Progenitor cell of endocrine pancreas (in vitro differentiated cells): ENCODE data around the gene GABBR2. TPM values are rescaled to one million over a fixed set of nuclear protein-coding genes. Genes with fewer than 3 reads are reported as not detected.

Experiments used
- DNase-seq: peaks from one replicate; pipeline ENCODE4 v3.0.0; 2021; ENCODE audit warnings: low spot score; ENCODE audit not compliant: unreplicated experiment
- H3K27ac Mint-ChIP-seq: 2 replicates; pipeline ENCODE4 v1.8.0; 2021; ENCODE audit warnings: mild to moderate bottlenecking, moderate library complexity, mixed read lengths
- H3K27me3 Mint-ChIP-seq: 2 replicates; pipeline ENCODE4 v1.8.0; 2021; ENCODE audit warnings: mixed read lengths
- H3K36me3 Mint-ChIP-seq: 2 replicates; pipeline ENCODE4 v1.8.0; 2022; ENCODE audit warnings: mixed read lengths; ENCODE audit not compliant: insufficient read depth
- H3K4me1 Mint-ChIP-seq: 2 replicates; pipeline ENCODE4 v1.8.0; 2021; ENCODE audit warnings: low read depth, mixed read lengths
- H3K4me3 Mint-ChIP-seq: 2 replicates; pipeline ENCODE4 v1.8.0; 2021; ENCODE audit warnings: low read depth, mild to moderate bottlenecking, moderate library complexity, mixed read lengths
- H3K9me3 Mint-ChIP-seq: 2 replicates; pipeline ENCODE4 v1.8.0; 2021; ENCODE audit warnings: low read depth, mixed read lengths
- total RNA-seq: library from RNA; stranded (reverse); gene quantifications from 2 replicates; pipeline ENCODE4 v1.2.1, GENCODE V29; 2021
- TF ChIP-seq, protein P1 (sequence below): fragments of 200-600 bp; sonication (generic); IDR thresholded peaks from one replicate; pipeline ENCODE4 v1.5.0; 2021; ENCODE audit warnings: antibody characterized with exemption, mild to moderate bottlenecking; ENCODE audit not compliant: unreplicated experiment

Gene GABBR2
- total RNA-seq, 1 donor from 2014 or later = 0.84 TPM

DNA sequence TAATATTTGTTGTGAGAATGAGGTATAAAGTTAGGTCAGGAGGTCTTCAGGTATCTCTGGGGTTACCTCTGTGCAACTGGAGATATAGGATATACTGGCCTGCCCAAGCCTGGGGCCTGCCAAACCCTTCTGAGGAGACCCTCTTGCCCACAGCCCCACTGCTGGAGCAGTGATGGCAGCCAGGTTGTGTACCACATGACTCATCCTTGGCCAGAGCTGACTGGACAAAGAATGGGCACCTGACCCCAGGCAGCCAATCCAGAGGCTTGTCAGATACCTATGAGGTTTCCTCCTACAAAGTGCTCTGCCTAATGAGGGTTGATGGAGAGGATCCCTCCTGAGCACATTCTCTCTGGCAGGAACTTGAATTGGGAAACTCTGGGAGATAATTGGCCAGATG, 397.2 kb downstream of the GABBR2 start:
- peaks cover 8% of the 10 kb centered on the region for H3K4me1 Mint-ChIP-seq
- no peak overlapping the region for H3K27ac Mint-ChIP-seq
- TF ChIP-seq, protein P1, sequence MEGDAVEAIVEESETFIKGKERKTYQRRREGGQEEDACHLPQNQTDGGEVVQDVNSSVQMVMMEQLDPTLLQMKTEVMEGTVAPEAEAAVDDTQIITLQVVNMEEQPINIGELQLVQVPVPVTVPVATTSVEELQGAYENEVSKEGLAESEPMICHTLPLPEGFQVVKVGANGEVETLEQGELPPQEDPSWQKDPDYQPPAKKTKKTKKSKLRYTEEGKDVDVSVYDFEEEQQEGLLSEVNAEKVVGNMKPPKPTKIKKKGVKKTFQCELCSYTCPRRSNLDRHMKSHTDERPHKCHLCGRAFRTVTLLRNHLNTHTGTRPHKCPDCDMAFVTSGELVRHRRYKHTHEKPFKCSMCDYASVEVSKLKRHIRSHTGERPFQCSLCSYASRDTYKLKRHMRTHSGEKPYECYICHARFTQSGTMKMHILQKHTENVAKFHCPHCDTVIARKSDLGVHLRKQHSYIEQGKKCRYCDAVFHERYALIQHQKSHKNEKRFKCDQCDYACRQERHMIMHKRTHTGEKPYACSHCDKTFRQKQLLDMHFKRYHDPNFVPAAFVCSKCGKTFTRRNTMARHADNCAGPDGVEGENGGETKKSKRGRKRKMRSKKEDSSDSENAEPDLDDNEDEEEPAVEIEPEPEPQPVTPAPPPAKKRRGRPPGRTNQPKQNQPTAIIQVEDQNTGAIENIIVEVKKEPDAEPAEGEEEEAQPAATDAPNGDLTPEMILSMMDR = no peak
- H3K27me3 Mint-ChIP-seq = peaks cover 16% of the 10 kb centered on the region
- H3K4me3 Mint-ChIP-seq = no peak overlapping the region
- no peak for DNase-seq
- no peaks in the 10 kb centered on the region for H3K9me3 Mint-ChIP-seq
- no peaks in the 10 kb centered on the region for H3K36me3 Mint-ChIP-seq

DNA sequence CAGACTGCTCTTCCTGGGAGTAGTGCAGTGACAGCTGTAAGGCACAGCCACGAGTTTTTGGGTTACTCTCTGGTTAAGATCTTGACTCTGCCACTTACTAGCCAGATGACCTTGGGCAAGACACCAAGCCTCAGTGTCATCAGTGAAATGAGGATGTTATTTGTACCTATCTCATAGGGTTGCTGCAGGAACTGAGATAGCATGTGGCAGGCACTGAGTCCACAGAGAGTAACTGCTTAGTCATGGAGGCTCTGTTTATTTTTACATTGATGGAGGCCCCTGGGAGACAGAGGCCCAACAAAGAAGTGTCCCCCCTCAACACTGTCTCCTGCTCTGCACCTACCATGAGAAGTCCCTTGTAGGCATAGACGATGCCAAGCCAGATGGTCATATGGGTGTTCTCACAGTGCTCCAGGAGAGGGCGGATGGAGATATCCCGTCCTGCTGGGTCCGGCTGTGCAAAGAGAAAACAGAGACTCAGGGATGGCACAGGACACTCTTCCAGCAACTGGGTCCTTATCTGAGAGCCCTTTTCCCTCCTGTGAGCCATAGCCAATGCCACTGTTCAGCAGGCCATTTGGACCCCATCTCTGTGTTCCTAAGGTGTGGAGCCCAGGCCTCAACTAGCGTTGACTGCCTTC, 397.9 kb downstream of the GABBR2 start:
- Mint-ChIP-seq H3K4me3 (no peak overlapping the region), H3K9me3 (no peaks in the 10 kb centered on the region), H3K27ac (no peak overlapping the region), H3K36me3 (no peaks in the 10 kb centered on the region), H3K4me1 (peaks cover 8% of the 10 kb centered on the region), H3K27me3 (peaks cover 16% of the 10 kb centered on the region)
- TF ChIP-seq, protein P1 = no peak
- DNase-seq = no peak

DNA sequence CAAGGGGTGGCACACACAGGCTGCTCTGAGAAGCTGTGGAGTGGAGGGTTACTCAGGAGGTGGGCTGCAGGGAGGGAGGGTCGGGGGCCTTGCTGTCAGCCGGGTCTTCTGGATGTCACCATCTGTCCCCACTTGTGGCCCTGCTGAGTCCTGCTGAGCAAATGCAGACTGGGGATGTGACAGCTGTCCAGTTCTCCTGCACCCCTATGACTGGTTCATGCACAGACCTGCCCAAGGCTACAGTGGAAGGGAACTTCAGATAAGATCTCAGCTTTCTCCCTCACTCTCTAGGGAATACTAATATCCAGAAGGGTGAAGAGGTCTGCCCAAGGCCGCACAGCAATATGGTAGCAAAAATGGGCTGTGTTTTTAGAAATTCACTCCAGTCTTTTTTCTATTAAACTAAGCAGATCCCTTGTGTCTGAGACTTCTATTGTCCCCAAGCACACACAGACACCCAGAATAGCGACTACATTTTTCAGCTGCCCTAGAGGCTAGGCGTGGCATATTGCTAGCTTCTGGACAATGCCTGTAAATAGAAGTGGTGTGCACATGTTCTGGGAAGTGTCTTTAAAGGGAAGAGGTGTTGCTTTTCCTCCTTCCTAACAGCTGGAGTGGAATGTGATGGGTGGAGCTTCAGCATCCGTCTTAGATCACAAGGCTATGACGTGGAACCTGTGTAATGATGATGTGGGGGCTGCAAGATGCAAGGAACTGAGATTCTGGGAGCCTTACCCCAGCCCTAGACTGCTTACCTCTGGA, 402.2 kb downstream of the GABBR2 start:
- Mint-ChIP-seq H3K27me3 (peaks cover 3% of the 10 kb centered on the region), H3K9me3 (no peaks in the 10 kb centered on the region), H3K36me3 (no peaks in the 10 kb centered on the region), H3K4me1 (no peaks in the 10 kb centered on the region), H3K4me3 (no peak overlapping the region), H3K27ac (no peak overlapping the region)
- DNase-seq = no peak
- TF ChIP-seq, protein P1 = no peak

DNA sequence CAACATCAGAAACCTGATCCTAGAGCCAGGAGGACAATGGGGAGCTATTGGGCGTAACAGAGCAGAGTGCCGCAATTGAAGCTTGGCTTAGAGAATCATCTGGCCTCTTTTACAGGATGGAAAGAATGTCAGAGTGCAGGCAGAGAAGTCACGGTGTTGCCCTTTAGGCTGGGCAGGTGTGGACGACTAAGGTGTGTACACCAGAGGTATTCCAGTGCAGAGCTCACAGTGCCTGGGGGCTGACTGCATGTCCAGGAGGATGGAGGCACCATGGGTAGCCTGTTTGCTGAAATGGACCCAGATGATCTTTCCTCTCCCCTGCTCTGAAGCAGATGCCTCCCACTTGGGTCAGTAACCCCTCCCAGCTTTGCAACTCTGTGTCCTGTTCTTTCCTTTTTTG, 404.4 kb downstream of the GABBR2 start:
- TF ChIP-seq, protein P1 = no peak
- Mint-ChIP-seq H3K36me3 (no peaks in the 10 kb centered on the region), H3K4me3 (no peak overlapping the region), H3K27me3 (peaks cover 8% of the 10 kb centered on the region), H3K27ac (no peak overlapping the region), H3K4me1 (no peaks in the 10 kb centered on the region), H3K9me3 (no peaks in the 10 kb centered on the region)
- no peak for DNase-seq

DNA sequence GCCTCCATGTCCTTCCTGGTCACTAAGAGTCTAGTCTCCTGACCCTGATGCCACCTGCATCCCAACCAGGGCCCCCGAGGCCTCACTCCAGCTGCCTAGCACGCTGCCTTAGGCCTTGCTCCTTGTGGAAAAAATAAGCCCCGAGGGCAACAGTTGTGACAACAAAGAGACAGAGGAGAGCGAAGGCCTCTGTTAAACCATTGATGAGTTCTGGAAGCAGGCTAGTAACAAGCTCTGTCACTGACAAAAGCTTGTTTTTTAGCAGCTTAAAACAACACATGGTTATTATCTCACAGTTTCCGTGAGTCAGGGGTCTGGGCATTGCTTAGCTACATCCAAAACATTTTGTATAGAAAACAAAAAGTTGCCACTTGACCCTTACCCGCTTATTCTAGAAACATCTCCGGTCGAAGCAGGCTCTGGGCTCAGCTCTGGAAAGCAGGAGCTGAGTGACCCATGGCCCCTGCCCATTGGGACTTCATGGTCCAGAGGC, 405.1 kb downstream of the GABBR2 start:
- Mint-ChIP-seq H3K36me3 (no peaks in the 10 kb centered on the region), H3K4me1 (no peaks in the 10 kb centered on the region), H3K4me3 (no peak overlapping the region), H3K27me3 (peaks cover 8% of the 10 kb centered on the region), H3K27ac (no peak overlapping the region), H3K9me3 (no peaks in the 10 kb centered on the region)
- TF ChIP-seq, protein P1 = no peak
- DNase-seq = no peak
